Measurements from ENCODE around the gene TAS2R20. TPM values are rescaled to one million over a fixed set of nuclear protein-coding genes. Genes with fewer than 3 reads are reported as not detected.
"Not testable (repeated sequence)": the region's sequence is repeated elsewhere in the genome, so short reads cannot be mapped to it uniquely, and the experiment has no call there.

The TAS2R20 gene, protein sequence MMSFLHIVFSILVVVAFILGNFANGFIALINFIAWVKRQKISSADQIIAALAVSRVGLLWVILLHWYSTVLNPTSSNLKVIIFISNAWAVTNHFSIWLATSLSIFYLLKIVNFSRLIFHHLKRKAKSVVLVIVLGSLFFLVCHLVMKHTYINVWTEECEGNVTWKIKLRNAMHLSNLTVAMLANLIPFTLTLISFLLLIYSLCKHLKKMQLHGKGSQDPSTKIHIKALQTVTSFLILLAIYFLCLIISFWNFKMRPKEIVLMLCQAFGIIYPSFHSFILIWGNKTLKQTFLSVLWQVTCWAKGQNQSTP
- total RNA-seq (2013; cell fraction: nucleolus; rRNA removed) = 90.4 and 92.2 TPM in 2 replicates
- total RNA-seq (2014; rRNA removed) (3.9 and 4.6 TPM in 2 replicates), total RNA-seq (2014; rRNA removed; fragmentation: Illumina TruSeq; extraction: Trizol) (3.4 and 4.1 TPM in 2 replicates), total RNA-seq (2021) (1.2 and 1.9 TPM in 2 replicates), polyA plus RNA-seq (2011; rRNA removed) (1.8 and 2.5 TPM in 2 replicates), polyA plus RNA-seq (2014; fragmentation: Illumina TruSeq; extraction: Trizol) (0.78 and 1.4 TPM in 2 replicates), polyA plus RNA-seq (2014; fragmentation: Nextera tagmentation; extraction: Ambion mirVana) (under 1 TPM; 0.07 to 0.19 TPM), polyA plus RNA-seq (2014; rRNA removed) (0.53 and 1.2 TPM in 2 replicates), polyA plus RNA-seq (2016; fragmentation: Nextera tagmentation; extraction: Ambion mirVana) (under 1 TPM; 0.09 to 0.23 TPM), polyA minus RNA-seq (2011; rRNA and poly(A)+ RNA removed) (16.2 and 17.2 TPM in 2 replicates), Bru-seq, nascent RNA (percentile 84 among the genes with signal in this experiment), BruChase-seq, experiment 1, labeled RNA remaining after a 6-hour chase (percentile 75 among the genes with signal in this experiment), BruChase-seq, experiment 2, labeled RNA remaining after a 2-hour chase (percentile 86 among the genes with signal in this experiment)
- polyA plus RNA-seq (2011; ENCODE audit: low read depth) = 0.33 TPM
- 0.07 and 0.10 TPM in 2 replicates for polyA plus RNA-seq (2011; cell fraction: cytosol; rRNA removed)
- 7.0 and 7.8 TPM in 2 replicates for polyA plus RNA-seq (2011; cell fraction: nucleus; rRNA removed)
- polyA plus RNA-seq (2012) = 0.45 and 0.62 TPM in 2 replicates
- not detected in 2 replicates for polyA minus RNA-seq (2011; cell fraction: cytosol; rRNA and poly(A)+ RNA removed)
- polyA minus RNA-seq (2011; cell fraction: nucleus; rRNA and poly(A)+ RNA removed) = 38.0 and 47.2 TPM in 2 replicates
- long read RNA-seq, experiment 1 = 0 reads
- long read RNA-seq, experiment 2 = 0 reads

DNA sequence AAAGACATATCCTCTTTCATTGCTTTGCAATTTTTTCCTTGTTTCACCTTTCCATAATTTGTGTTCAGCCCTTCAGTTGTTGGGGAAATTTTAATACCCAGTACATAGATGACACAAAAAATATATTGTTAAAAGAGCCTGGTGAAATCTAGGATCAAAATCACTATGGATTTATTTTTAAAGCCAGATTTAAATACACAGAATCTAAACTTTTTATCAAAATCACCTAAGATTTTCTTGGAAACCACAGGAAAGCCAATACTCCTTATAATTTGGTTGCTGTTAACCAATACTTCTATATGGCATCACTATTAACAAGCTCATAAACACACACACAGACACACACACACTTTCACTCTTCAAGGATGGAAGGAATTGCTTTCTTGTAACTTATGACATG, at the start of gene TAS2R20:
TAS2R20 (minus strand) TSS at position 101 of the 400 bp plus-strand sequence. CDS start 429 bp downstream, outside the sequence.
- H3K79me2 ChIP-seq (ENCODE audit: control insufficient read depth, insufficient read depth, low read length) = no peaks in the 10 kb centered on the region
- TF ChIP-seq RBBP5 (conservative IDR thresholded peaks at IDR 0.05) (no peak), CHD1 (IDR thresholded peaks at IDR 0.05; ENCODE audit: low read depth, low read length) (no peak), DPF2 (IDR thresholded peaks at IDR 0.05) (no peak), MTA3 (IDR thresholded peaks at IDR 0.05; ENCODE audit: borderline replicate concordance, low read length) (no peak), FOS (IDR thresholded peaks at IDR 0.05; ENCODE audit: borderline replicate concordance, extremely low read depth, insufficient read length) (no peak)
- TF ChIP-seq, protein P1, sequence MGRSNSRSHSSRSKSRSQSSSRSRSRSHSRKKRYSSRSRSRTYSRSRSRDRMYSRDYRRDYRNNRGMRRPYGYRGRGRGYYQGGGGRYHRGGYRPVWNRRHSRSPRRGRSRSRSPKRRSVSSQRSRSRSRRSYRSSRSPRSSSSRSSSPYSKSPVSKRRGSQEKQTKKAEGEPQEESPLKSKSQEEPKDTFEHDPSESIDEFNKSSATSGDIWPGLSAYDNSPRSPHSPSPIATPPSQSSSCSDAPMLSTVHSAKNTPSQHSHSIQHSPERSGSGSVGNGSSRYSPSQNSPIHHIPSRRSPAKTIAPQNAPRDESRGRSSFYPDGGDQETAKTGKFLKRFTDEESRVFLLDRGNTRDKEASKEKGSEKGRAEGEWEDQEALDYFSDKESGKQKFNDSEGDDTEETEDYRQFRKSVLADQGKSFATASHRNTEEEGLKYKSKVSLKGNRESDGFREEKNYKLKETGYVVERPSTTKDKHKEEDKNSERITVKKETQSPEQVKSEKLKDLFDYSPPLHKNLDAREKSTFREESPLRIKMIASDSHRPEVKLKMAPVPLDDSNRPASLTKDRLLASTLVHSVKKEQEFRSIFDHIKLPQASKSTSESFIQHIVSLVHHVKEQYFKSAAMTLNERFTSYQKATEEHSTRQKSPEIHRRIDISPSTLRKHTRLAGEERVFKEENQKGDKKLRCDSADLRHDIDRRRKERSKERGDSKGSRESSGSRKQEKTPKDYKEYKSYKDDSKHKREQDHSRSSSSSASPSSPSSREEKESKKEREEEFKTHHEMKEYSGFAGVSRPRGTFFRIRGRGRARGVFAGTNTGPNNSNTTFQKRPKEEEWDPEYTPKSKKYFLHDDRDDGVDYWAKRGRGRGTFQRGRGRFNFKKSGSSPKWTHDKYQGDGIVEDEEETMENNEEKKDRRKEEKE (IDR thresholded peaks at IDR 0.05) = no peak
- intact Hi-C loops (cut with micrococcal nuclease; ENCODE audit: unreplicated experiment) = no loop called here
- no peak within 1 kb of the TSS for H3K4me3 ChIP-seq
- H4K20me1 ChIP-seq (ENCODE audit: control insufficient read depth, insufficient read depth) = no peaks in the 10 kb centered on the region
- no peak within 1 kb of the TSS for H2AFZ ChIP-seq (ENCODE audit: control insufficient read depth, low read depth, low read length)
- ChIA-PET RAD21 (ENCODE audit: unreplicated experiment) (no interaction called here), POLR2A (no interaction called here), CTCF (interaction anchor here (1.3 kb wide), 1 partner anchor 11 kb away, joined by 5 read pairs; no protein-coding TSS in a partner anchor), SMC1A (ENCODE audit: uncharacterized antibody, unreplicated experiment) (interaction anchor here (1.1 kb wide), 1 partner anchor 9 kb away, joined by 3 read pairs; no protein-coding TSS in a partner anchor)
- in situ Hi-C loops (cut with MboI) = no loop called here
- no peaks in the 10 kb centered on the region for H3K4me1 ChIP-seq (ENCODE audit: control insufficient read depth, insufficient read depth, low read length)
- DNase-seq (ENCODE audit: low read depth, low spot score) = no peak
- no peak for ATAC-seq
- H3K27me3 ChIP-seq (replicated peaks in 1 of 2; ENCODE audit: control insufficient read depth in 2 of 2, insufficient read depth in 2 of 2, low read length in 1 of 2) = no peaks in the 10 kb centered on the region
- BruUV-seq (replicated peaks) = no TSS peak
- H3K9ac ChIP-seq (ENCODE audit: control insufficient read depth, insufficient read depth, low read length) = no peak within 1 kb of the TSS
- FAIRE-seq = no peak
- H3K36me3 ChIP-seq (ENCODE audit: control insufficient read depth in 2 of 2, insufficient read depth in 2 of 2, low read length in 1 of 2) = no peaks in the 10 kb centered on the region; a peak in 1 of 4 replicates
- no peaks in the 10 kb centered on the region; the same call in 1 of the 3 replicates for H3K9me3 ChIP-seq (replicated peaks; ENCODE audit: control insufficient read depth, insufficient read depth, low read length)
- no peak within 1 kb of the TSS for H3K4me2 ChIP-seq (ENCODE audit: control insufficient read depth, insufficient read depth)
- no peak within 1 kb of the TSS for H3K27ac ChIP-seq (ENCODE audit: control insufficient read depth, insufficient read depth)

- H3K4me2 ChIP-seq (ENCODE audit: control insufficient read depth, insufficient read depth); H3K4me1 ChIP-seq (ENCODE audit: control insufficient read depth, insufficient read depth, low read length); RAD21 ChIA-PET (ENCODE audit: unreplicated experiment); DNase-seq (ENCODE audit: low read depth, low spot score); POLR2A ChIA-PET; H3K9me3 ChIP-seq (replicated peaks; ENCODE audit: control insufficient read depth, insufficient read depth, low read length); H3K9ac ChIP-seq (ENCODE audit: control insufficient read depth, insufficient read depth, low read length); H4K20me1 ChIP-seq (ENCODE audit: control insufficient read depth, insufficient read depth); CTCF ChIA-PET; H3K27ac ChIP-seq (ENCODE audit: control insufficient read depth, insufficient read depth); FAIRE-seq; H3K36me3 ChIP-seq (ENCODE audit: control insufficient read depth in 2 of 2, insufficient read depth in 2 of 2, low read length in 1 of 2); H3K4me3 ChIP-seq; in situ Hi-C loops (cut with MboI); H3K79me2 ChIP-seq (ENCODE audit: control insufficient read depth, insufficient read depth, low read length); H2AFZ ChIP-seq (ENCODE audit: control insufficient read depth, low read depth, low read length); ATAC-seq; H3K27me3 ChIP-seq (replicated peaks in 1 of 2; ENCODE audit: control insufficient read depth in 2 of 2, insufficient read depth in 2 of 2, low read length in 1 of 2); intact Hi-C loops (cut with micrococcal nuclease; ENCODE audit: unreplicated experiment); SMC1A ChIA-PET (ENCODE audit: uncharacterized antibody, unreplicated experiment); BruUV-seq (replicated peaks): not testable (repeated sequence)
- 70% methylated on average over 2 of the region's 2 CpGs for whole genome bisulfite sequencing (ENCODE audit: insufficient coverage, insufficient replicate concordance, low lambda C conversion rate, missing lambda C conversion rate)
Measured at GRCh38 chr12:11041366-11041765, 43.3 kb upstream of the TAS2R20 start.

Measured in GM12878 (cell line).